Left lung (tissue), 10 donors: Measurements from ENCODE around the gene RHOF. TPM values are rescaled to one million over a fixed set of nuclear protein-coding genes. Genes with fewer than 3 reads are reported as not detected.
A peak's percentile ranks its signal among the peaks of the same experiment; 100 is the strongest.
"Not testable (repeated sequence)": the region's sequence is repeated elsewhere in the genome, so short reads cannot be mapped to it uniquely, and the experiment has no call there.

ENCODE experiments used
- ATAC-seq: fragments of 200-7000 bp; cut with Tn5 transposase; one replicate; pipeline ENCODE4 v1.9.1; 2020; ENCODE audit warnings: moderate library complexity
- DNase-seq, 4 donors: peaks; one replicate each; pipeline ENCODE4 v3.0.0-alpha.2; 2013 to 2020
- H3K27ac ChIP-seq, 2 donors: fragments of 200-600 bp; sonication (generic) in 1 of 2; one replicate each; pipeline versions ENCODE4 v1.5.0 to v1.8.0; 2020 to 2021
- H3K27me3 ChIP-seq, 2 donors: fragments of 200-600 bp; sonication (generic) in 1 of 2; one replicate each; pipeline versions ENCODE4 v1.5.0 to v1.8.0; 2020 to 2021
- H3K36me3 ChIP-seq, 2 donors: fragments of 200-600 bp; sonication (generic) in 1 of 2; one replicate each; pipeline versions ENCODE4 v1.5.0 to v1.8.0; 2020 to 2021
- H3K4me1 ChIP-seq, 2 donors: fragments of 200-600 bp; one replicate each; pipeline ENCODE4 v1.8.0; 2021
- H3K4me3 ChIP-seq, 2 donors: fragments of 200-600 bp; sonication (generic) in 1 of 2; one replicate each; pipeline versions ENCODE4 v1.5.0 to v1.8.0; 2020 to 2021; ENCODE audit warnings: mild to moderate bottlenecking in 1 of 2
- H3K9me3 ChIP-seq, 2 donors: fragments of 200-600 bp; sonication (generic) in 1 of 2; one replicate each; pipeline versions ENCODE4 v1.5.0 to v1.8.0; 2020 to 2021
- intact Hi-C, 2 donors: fragments of 100-400 bp; cut with DNase I; formaldehyde crosslinking; loops; one replicate each; pipeline versions ENCODE4 v1.11.2 to v1.14.2; 2022
- polyA plus RNA-seq, 6 donors: library from polyadenylated mRNA; unstranded; fragments of 120-200 nt; gene quantifications; one replicate each; pipeline ENCODE4 v1.2.1, GENCODE V29; 2013; ENCODE audit not compliant: insufficient read length in 6 of 6
- total RNA-seq, 2 donors: library from RNA; stranded (reverse); fragmentation: NEBNext Ultra II Directional; extraction: Animal tissue kit (Norgen Biotek cat#: 25700); gene quantifications; one replicate each; pipeline ENCODE4 v1.2.1, GENCODE V29; 2021
- TF ChIP-seq, protein P1 (sequence below), 2 donors: fragments of 200-600 bp; sonication (generic) in 1 of 2; IDR thresholded peaks; one replicate each; pipeline versions ENCODE4 v1.5.0 to v1.8.0; 2021; ENCODE audit warnings: antibody characterized with exemption in 2 of 2
- donor health status: DM: no; HTN: yes; CAD: no.
- donor health status: DM: no; HTN: no; CAD: no.

The RHOF gene
- total and polyA plus RNA-seq, 8 donors, result 8.5 to 48.3 (median 12.3) TPM

DNA sequence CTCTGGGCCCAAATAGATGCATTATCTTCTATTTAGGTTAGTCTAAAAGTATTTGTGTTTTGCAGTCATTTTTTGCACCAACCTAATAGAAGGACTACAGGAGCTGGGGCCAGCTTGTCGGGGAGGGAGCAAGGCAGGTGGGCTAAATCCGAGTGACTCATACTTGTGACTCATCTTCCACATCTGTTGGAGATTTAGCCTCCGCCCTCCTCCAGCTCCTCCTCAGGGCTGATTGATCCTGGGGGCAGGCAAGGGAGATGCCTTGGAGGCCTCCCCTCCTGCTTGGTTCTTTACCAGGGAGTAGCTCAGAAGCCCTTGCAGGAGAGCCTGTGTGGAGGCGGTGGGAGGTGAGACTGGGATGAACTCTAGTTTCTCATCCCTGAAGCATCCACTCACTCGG is 27.9 kb downstream of the RHOF start:
- Histone ChIP-seq H3K4me1 (no peaks in the 10 kb centered on the region), H3K36me3 (no peaks in the 10 kb centered on the region), H3K4me3 (no peak overlapping the region), H3K27ac (no peak overlapping the region), H3K9me3 (no peaks in the 10 kb centered on the region), H3K27me3 (no peaks in the 10 kb centered on the region)
- ATAC-seq, result peak; percentile 21
- intact Hi-C loops, result no loop called here
- TF ChIP-seq, protein P1, sequence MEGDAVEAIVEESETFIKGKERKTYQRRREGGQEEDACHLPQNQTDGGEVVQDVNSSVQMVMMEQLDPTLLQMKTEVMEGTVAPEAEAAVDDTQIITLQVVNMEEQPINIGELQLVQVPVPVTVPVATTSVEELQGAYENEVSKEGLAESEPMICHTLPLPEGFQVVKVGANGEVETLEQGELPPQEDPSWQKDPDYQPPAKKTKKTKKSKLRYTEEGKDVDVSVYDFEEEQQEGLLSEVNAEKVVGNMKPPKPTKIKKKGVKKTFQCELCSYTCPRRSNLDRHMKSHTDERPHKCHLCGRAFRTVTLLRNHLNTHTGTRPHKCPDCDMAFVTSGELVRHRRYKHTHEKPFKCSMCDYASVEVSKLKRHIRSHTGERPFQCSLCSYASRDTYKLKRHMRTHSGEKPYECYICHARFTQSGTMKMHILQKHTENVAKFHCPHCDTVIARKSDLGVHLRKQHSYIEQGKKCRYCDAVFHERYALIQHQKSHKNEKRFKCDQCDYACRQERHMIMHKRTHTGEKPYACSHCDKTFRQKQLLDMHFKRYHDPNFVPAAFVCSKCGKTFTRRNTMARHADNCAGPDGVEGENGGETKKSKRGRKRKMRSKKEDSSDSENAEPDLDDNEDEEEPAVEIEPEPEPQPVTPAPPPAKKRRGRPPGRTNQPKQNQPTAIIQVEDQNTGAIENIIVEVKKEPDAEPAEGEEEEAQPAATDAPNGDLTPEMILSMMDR (IDR thresholded peaks at IDR 0.05), result no peak
- no peak for DNase-seq

DNA sequence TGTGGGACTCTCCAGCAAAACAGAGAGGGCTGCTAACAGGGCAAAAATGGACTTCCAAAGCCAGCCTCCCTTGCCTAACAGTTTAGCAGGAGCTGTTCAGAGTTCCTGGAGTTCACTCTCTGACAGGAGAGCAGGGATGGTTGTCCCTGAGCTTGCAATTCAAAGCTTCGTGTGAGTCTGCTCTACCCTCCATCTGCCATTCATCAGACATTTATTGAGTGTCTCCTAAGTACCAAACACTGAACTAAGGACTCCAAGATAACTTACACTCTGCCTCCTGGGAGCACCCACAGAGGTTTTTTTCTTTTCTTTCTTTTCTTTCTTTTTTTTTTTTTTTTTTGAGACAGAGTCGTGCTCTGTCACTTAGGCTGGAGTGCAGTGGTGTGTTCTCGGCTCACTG is 28.7 kb downstream of the RHOF start:
- Histone ChIP-seq H3K36me3 (no peaks in the 10 kb centered on the region), H3K4me1 (no peaks in the 10 kb centered on the region), H3K9me3 (no peaks in the 10 kb centered on the region), H3K4me3 (no peak overlapping the region), H3K27ac (no peak overlapping the region), H3K27me3 (no peaks in the 10 kb centered on the region)
- TF ChIP-seq, protein P1 (IDR thresholded peaks at IDR 0.05), result no peak
- ATAC-seq (no peak), DNase-seq (no peak)
- intact Hi-C loops, result no loop called here

DNA sequence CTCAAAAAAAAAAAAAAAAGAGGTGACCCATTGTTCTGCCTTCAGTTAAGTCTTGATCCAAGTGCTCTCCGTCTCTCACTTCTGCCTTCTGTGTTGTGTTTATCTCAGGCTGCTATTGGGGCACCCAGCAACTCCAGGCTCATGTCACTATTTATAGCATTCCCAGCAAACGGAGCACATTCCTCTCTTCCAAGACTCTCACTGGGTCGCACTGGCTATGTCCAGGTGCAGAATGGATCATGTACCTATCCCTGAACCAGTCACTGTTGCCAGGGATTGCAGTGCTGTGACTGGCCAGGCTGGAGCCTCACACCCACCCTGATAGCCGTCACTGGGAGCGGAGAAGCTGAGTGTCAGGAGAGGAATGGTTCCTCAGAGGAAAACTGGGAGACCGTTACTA is 31.2 kb downstream of the RHOF start:
- no peak for DNase-seq
- H3K4me1 ChIP-seq, result no peaks in the 10 kb centered on the region
- no peak overlapping the region for H3K27ac ChIP-seq
- no peak for ATAC-seq
- TF ChIP-seq, protein P1 (IDR thresholded peaks at IDR 0.05), result no peak
- H3K9me3 ChIP-seq, result no peaks in the 10 kb centered on the region
- no peak overlapping the region for H3K4me3 ChIP-seq
- no peaks in the 10 kb centered on the region for H3K27me3 ChIP-seq
- no peaks in the 10 kb centered on the region for H3K36me3 ChIP-seq
- intact Hi-C loops, result no loop called here

DNA sequence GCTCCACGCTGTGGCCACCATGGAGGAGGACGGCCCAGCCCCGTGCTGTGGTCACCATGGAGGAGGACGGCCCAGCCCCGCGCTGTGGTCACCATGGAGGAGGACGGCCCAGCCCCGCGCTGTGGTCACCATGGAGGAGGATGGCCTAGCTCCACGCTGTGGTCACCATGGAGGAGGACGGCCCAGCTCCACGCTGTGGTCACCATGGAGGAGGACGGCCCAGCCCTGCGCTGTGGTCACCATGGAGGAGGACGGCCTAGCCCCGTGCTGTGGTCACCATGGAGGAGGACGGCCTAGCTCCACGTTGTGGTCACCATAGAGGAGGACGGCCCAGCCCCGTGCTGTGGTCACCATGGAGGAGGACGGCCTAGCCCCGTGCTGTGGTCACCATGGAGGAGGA is 35.0 kb downstream of the RHOF start:
- H3K4me1 ChIP-seq, H3K36me3 ChIP-seq, H3K27ac ChIP-seq, H3K27me3 ChIP-seq, H3K9me3 ChIP-seq, DNase-seq, H3K4me3 ChIP-seq, intact Hi-C loops, ATAC-seq: not testable (repeated sequence)

DNA sequence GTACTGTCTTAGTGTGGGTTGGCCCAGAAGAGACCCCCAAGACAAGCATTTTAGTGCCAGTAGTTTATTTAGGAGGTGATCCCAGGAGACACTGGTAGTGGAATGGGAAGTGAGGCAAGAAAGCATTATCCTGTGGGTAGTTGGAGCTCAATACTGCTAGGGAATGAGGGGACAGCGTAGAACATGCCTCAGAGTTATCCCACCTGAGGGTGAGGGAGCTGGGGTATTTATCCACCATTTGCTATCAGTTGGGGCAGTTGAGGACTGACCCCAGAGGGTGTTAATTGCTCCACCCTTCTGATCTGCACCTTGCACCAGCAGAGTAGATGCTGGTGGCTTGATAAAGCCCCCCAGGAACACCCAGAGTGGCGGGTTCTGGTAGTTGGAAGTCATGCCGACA is 37.9 kb downstream of the RHOF start:
- Histone ChIP-seq H3K9me3 (no peaks in the 10 kb centered on the region), H3K27me3 (no peaks in the 10 kb centered on the region), H3K4me1 (no peaks in the 10 kb centered on the region), H3K27ac (no peak overlapping the region), H3K36me3 (peaks cover 0 to 8% of the 10 kb centered on the region in 2 donors), H3K4me3 (no peak overlapping the region)
- intact Hi-C loops, result no loop called here
- DNase-seq (no peak), ATAC-seq (no peak)
- TF ChIP-seq, protein P1 (IDR thresholded peaks at IDR 0.05), result no peak

DNA sequence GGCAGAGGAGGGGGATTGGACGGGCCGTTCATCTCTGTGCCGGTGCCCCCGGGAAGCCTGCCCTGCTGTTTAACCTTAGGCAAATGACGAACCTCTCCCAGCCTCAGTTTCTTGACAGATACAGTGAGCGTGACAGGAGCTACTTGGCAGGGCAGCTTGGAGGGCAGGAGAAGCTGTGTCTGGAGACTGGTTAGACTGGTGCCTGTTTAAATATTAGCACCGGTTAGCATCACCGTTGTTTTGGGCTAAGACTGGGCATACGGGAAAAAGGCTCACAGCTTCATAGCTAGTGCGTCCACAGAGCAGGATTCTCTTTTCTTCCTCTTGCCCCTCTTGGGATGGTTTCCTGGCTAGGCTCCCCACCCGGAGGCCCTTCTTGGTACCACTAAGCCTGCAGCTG is 38.7 kb downstream of the RHOF start:
- TF ChIP-seq, protein P1 (IDR thresholded peaks at IDR 0.05), result no peak
- DNase-seq (no peak), ATAC-seq (no peak)
- Histone ChIP-seq H3K27me3 (no peaks in the 10 kb centered on the region), H3K36me3 (peaks cover 0 to 8% of the 10 kb centered on the region in 2 donors), H3K27ac (no peak overlapping the region), H3K4me1 (no peaks in the 10 kb centered on the region), H3K9me3 (no peaks in the 10 kb centered on the region), H3K4me3 (no peak overlapping the region)
- intact Hi-C loops, result no loop called here
